HG03025 (cell line): ENCODE data around the gene GNAL.

ENCODE experiments used
- ATAC-seq: cut with Tn5 transposase; IDR thresholded peaks from one replicate; pipeline ENCODE4 v1.9.1; 2021; ENCODE audit warnings: mild to moderate bottlenecking, moderate library complexity; ENCODE audit not compliant: unreplicated experiment, low FRiP score

GNAL gene

DNA sequence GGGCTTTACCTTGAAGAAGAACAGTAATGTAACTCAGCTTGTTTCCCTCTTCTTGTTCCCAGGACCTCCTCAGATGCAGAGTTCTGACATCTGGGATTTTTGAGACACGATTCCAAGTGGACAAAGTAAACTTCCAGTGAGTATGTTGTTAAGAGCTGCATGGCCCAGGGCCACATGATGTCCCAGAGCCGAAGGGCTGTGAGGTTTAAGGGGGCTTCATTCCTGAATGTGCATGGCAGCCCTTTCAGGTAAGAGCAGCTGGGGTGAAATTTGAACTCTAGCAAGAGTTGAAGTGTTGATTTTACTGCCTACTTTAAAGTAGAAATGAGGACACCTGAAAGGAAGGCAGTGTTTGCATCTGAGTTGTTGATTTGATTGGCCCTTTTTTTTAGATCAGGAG is 175.4 kb downstream of the GNAL start:
- ATAC-seq, result no peak

DNA sequence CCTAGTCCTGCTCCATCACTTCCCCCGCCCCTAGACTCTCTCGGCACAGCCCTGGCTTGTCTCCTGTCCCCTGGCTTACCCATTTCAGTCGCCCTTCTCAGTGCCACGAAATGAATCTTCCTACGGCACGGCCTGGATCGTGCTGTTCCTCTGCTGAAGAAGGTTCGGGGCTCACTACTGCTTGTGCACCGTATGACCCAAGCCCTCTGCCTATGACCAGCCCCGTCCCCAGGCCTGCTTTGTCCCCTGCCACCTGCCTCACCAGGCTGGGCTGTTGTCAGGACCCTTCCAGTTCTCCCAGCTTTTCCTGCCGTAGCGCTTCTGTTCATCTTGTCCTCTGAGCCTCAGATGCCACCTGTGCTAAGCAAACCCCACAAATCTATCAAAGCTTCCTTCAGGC is 176.0 kb downstream of the GNAL start:
- no peak for ATAC-seq

DNA sequence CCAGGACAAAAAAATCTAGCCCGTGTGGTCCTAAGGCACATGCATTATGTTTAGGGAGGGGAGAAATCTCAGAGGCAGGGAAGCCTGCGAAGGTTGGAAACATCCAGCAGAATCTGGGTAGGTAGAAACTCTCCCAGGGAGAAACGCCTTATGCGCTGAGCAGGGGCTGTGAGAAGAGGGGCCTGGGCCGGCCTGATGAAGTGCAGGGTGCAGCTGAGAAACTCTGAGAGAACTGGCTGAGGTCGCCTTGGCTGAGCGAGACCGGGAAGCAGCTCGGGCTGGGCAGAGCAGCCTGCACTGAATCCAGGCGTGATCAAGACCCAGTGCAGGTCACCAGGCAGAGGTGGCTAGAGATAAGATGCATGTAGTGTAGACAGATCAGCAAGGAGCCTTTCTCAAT is 177.3 kb downstream of the GNAL start:
- ATAC-seq, result no peak

DNA sequence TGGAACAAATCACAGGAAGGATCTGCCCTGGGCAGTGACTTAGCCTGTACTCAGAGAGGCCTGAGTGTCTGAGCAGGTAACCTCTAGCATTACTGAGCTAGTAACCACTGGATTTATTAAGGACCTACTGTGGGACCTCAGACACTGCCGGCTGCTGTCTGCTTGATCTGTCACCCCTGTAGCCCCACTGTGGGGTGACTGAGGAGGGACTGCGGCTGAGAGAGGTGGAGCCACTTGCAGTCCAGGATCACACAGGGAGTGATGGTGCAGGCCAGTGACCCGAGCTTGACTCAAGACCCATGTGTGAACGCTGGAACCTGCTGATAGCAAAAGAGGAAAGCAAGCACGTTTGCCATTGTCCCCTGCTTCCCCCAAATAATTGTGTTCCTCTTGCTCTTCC is 177.7 kb downstream of the GNAL start:
- ATAC-seq, result no peak

DNA sequence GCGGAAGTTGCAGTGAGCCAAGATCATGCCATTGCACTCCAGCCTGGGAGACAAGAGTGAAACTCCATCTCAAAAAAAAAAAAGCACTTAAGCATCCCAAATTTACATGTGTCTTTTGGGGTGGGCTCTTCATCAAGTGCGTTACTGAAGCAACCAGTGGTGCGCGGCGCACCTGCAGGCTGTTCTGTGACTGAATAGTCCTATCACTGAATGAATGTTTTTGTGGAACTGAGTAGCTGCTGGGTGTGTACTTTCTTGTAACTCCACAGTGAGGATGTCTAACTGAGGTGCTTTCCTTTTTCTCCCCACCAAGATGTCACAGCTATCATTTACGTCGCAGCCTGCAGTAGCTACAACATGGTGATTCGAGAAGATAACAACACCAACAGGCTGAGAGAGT is 179.2 kb downstream of the GNAL start:
- ATAC-seq, result no peak

DNA sequence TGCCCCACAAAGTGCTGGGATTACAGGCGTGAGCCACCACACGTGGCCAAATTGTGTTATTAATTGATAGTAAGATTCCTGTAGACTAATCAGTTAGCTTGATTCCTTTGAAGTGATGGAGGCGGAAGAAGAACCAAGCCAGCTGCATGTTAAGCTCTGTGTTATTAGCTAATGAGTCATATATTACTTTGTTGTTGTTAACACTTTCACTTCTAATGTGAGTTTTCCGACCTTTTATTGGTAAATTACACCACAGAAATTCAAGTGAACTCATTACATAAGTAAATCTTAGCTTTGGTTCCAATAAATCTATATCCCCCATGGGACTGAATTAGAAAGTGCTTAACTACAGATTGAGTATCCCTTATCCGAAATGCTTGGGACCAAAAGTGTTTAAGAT is 182.4 kb downstream of the GNAL start:
- ATAC-seq, result no peak

DNA sequence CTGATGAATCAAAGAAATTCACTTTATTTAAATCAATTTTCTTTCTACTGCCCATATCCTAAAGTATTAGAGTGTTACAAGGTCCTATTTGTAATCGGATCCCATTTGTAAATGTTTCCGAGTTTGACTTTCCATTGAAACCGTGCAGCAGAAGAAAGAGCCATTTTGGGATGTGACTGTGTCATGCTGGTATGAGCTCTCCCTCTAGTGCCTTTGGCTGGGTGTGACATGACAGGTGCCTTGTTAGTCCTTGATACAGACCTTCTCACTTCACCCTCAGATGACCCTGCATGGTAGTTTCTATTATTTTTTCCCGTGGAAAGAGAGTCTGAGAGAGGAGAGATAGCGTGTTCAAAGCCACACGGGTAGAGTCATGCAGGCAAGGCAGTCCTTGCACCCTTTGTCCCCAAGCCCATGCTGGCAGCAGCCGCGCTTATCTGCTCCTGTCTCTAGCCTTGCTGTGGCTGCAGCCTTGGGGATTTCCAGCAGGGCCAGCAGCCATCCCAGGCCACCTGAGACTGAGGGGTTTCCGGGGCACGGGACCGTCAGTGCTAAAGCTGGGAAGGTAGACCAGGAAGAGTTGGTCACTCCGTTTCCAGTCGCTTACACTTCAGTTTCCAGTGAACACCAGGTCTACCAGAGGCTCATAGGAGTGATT is 183.5 kb downstream of the GNAL start:
- ATAC-seq, result no peak

DNA sequence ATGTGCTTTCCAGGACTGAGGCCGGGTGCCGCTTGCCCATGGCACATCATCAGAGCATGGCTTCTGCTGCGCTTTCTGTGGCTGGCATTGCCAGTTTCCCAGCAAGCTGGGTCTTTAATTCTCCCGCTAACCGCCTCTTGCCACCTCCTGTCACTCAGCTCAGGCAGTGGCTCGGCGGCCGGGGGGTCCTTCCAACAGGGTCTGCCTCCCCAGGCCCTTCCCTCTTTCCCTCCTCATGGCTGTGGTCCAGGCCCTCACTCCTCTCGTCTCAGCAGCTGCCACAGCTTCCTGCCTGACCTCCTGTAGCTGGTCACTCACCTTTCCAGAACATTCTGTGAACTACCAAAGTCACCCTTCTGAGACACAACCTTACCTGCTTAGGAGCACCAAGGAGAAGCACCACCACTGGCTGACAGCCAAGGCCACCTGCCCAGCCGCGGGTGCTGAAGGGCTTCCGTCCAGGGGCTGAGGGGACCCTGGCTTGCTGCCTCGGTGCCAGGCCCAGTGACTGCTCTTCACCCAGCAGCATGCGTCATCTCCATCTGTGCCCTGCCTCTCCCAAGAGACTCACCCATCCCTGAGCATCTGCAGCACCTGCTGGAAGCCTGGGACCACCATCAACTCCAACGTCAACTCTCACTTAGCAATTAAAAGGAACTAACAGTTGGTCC is 184.7 kb downstream of the GNAL start:
- ATAC-seq, result no peak

DNA sequence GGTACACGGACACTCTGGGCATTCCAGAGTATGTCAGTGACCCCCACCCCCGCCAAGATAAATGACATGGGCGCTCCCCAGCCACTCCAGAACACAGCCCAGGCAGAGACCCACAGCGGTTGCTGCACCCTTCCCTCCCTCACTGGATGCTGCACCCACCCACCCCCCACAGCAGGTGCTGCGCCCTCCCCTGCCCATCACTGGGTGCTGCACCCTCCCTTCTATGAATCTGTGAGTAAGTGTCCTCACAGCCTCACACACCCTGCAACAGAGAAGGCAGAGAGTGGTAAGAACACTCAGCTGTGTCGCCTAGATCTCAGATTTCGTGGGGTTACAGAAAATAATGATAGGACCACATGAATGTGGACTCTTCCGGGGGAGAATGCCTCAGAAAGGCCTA is 185.6 kb downstream of the GNAL start:
- no peak for ATAC-seq

DNA sequence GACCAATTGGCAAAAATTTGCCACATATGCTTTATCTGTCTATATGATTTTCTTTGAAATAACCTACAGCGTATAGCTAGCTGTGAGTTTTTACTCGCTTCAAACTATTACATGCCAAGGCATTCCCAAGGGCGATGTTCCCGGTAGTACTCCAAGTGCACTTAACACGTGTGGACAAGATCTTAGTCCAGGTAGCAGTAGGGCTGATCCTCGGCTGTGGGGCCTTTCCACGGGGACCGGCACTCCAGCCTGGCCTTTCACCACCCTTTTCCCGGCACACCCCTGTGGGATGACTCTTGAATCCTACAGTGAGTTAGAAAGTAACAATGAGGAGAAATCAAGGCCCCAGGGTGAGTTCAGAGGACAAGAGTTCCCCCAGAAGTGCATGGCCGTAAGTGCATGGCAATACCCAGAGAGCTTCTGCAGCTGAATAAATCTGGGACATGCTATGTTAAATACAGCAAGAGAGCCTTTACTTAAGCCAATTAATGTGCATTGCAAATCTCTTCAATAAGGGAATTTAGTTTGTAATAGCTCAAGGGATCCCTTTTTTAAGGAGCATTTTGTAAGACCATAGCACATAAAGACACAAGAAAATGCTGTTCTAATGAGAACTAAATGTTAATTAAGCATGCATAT is 188.6 kb downstream of the GNAL start:
- ATAC-seq, result no peak

DNA sequence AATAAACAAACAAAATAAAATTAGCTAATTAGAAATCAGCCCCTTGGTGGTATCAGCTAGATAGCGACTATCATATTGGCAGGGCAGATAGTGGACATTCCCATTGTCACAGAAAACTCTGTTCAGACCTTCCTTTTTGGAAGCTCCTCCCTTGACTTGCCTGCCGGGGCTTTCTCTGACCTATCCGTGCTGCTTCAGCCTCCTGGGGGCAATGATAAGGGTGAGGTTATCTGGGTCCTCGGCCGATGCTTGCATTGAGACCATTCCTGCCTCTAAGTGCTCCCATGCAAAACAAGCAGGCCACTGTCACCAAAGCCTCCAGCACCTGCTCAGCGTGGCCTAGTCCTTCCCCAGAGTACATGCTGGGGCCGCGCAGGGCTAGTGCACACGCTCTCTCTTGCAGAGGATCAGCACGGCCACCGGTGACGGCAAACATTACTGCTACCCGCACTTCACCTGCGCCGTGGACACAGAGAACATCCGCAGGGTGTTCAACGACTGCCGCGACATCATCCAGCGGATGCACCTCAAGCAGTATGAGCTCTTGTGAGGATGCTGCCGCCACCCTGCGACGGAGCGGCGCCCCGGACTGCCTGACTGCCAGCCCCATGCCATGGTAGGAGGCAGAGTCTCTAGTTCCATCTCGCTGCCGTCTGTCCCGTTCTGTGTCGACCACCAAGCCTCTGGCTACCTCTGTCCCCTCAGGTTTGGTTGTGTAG is 191.7 kb downstream of the GNAL start:
- ATAC-seq, result no peak

DNA sequence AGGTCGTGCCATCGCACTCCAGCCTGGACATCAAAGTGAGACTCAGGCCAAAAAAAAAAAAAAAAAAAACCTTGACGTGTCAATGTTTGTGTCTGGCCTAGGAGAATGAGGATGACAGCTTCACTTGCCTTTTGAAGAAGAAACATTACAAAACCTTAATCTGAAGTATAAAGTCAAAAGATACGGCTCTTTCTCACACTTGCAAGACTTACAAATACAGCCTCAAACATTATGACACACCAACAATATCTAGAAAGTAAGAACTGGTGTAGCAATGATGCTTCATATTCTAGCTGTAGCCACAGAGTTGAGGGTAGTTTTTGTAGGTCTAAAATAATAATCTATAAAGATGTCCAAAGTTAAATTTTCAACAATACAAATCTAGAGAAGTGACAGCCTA is 193.6 kb downstream of the GNAL start:
- ATAC-seq, result no peak

DNA sequence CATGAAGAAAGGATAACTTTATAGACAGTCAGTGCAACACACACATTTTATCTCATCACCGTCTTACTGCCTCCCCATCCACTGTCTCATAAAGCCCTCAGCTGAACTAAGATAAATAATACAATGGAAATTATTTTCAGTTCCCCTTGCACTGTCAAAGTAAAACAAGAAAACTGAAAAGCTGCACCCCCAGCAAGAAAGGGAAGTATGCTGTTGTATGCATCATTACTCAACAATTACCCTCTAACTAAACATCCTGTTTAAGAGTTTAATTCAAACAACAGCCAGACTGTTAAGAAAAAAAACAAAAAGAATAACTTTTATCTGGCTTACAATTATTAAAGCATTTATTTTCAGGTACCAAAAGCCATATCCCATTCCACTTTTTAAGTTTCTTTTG is 194.1 kb downstream of the GNAL start:
- peak; percentile 67 for ATAC-seq

DNA sequence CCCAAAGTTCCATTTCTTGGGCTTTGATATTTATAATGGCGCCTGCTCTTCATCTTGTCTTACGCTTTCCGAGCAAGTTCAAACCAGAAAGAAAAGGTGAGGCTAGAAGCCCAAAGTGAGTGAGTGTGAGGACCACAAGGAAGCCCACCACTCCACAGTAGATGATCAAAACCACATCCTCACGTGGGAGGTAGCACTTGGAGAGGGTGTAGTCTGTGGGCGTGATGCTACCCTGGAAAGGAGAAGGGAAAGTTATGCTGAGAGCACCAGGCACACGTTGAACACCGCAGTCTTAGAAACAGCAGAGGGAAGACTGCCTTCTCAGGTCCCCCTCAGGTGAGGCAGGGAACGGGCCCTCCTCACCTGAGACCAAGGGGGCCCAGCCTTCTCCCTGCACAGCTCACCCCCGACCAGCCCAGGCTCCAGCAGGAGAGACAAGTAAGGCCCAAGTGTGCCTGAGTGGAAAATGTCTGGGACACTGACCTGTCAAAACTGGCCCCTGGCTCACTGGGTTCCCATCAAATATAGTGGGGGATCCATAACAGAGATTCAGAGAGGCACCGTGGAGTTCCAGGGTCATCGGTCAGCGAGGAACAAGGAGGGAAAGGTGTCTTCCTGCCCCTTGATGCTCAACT is 195.4 kb downstream of the GNAL start:
- ATAC-seq, result no peak

DNA sequence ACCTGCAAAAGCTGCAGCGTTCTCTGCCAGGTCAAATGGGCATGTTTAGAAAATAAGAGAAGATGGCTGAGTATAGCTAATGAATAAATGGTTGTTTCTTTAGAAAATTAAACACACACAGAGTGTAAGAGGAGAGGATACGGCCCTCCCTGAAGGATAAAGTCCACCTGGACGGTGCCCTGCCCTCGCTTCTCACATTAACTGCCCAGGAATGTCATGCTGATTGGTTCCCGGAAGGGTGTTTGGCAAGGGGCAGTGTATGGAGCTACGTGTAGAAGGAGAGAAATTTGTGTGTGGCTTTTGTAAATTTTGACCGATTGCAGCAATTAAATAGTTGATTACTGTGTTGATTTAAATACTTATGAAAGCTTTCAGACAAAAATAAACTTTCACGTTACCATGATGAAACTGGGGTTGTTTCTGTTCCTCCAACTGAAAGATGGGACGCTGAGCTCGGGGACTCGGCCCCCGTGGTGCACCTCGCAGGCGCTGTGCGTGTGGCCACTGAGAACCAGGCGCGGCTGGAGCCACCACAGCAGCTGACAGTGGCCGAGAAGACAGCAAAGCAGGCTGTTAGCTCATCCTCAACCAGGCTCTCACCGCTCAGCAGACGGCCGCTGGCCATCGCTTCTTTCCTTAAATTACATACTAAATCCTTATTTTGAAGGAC is 196.3 kb downstream of the GNAL start:
- no peak for ATAC-seq

DNA sequence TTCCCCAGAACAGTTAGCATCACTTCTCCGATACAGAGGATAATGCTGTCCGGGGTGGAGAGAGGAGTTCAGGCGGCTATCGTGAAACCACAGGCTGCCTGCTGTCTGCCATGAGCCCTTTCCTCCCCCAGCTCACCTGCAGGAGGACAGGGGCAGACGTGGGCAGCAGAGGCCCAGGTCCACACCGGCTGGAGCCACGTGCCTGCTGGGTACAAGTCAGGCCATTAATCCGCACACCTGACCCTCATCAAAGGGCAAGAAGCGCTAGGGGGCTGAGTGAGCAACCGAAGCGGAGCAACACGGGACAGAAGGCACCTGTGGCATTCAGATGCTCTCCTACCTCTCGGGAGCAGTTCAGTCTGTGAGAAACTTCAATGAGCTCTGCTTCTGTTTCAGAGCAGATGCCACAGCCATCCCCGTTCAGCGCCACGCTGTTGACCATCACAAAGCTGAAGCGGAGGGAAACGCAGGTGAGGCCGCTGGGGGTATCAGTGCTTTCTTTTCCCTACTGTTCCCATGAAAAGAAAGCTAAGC is 197.6 kb downstream of the GNAL start:
- no peak for ATAC-seq

DNA sequence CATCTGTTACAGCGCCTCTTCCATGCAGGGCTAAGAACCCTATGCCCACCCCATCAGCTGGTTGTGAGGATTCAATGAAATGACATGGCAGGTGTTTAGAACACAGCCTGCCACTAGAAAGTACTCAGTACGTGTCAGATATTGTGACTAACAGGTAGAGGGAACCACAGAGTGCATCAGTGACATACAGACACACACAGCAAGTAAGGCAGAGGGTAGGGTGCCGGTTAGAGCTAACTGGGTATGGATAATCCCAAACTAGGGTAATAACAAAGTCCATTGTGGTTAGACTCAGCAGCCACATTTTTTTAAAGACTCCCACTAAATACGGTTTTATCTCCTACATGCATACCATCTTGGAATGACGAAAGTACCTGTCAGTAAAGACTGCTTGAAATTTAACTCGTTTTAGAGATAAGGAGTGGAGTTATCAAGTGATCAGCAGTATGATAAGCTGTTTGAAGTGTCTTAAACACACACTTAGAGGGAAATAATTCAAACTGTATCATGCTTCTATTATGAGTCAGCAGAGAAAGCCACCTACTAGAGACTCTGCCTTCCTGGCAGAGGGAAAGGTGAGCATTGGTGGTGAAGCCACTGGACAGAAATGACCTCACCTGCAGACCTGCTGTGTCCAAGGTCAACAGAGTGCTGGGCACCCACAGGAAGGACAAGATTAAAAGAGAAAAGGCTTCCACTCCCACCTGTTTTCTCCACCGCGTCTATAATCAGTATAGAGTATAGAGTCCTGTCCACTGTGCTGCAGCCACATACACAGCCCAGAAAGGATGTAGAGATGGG is 198.5 kb downstream of the GNAL start:
- ATAC-seq, result no peak

DNA sequence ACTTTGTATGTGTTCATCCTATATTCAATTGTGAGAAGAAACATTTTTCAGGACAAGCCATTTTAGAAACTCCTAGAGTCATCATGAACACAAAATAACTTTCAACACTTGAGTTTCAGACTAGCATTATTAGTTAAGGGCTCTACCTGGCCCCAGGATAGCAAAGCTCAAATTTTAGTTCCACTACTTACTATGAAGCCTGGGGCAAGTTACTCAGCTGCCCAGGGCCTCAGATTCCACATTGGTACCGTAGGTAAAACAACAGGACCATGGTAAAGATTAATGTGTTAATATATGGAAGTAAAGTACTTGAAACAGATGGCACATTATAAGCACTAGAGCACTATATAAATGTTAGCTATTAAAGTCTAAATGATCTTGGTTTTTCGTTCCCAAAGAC is 199.7 kb downstream of the GNAL start:
- no peak for ATAC-seq

DNA sequence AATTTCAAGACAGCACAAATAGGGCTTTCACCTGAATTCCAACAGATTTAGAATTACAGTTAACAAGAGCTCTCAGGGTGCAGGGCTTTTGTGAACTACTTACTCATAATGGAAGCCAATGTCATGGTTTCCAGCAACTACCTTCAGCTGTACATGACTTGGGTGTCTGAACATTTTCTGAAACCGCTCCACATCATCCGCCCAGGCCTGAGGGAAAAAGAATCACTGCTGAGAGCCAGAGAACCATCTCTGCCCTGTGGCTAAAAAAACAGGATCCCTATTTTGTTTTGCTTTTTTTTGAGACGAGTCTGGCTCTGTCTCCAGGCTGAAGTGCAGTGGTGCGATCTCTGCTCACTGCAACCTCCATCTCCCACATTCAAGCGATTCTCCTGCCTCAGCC is 200.2 kb downstream of the GNAL start:
- ATAC-seq, result no peak
